Liver (tissue), 9 donors: Measurements from ENCODE around the gene NUDT8. TPM values are rescaled to one million over a fixed set of nuclear protein-coding genes. Genes with fewer than 3 reads are reported as not detected.

Experiments used
- DNase-seq: peaks from one replicate; pipeline ENCODE4 v3.0.0-alpha.2; 2017; ENCODE audit warnings: low spot score
- H3K27ac ChIP-seq, 2 donors: one replicate each; pipeline ENCODE4 v1.7.0; 2013; ENCODE audit warnings: inconsistent platforms in 2 of 2, low read length in 2 of 2, control low read depth in 1 of 2, low read depth in 1 of 2, mild to moderate bottlenecking in 1 of 2
- H3K27me3 ChIP-seq, 4 donors: one replicate each; pipeline versions ENCODE4 v1.6.1 to v1.7.0; 2013; ENCODE audit warnings: low read length in 3 of 4, inconsistent platforms in 1 of 4, mild to moderate bottlenecking in 1 of 4, moderate library complexity in 1 of 4; ENCODE audit not compliant: control insufficient read depth in 4 of 4, insufficient read depth in 4 of 4
- H3K36me3 ChIP-seq, 4 donors: one replicate each; pipeline versions ENCODE4 v1.6.1 to v1.7.0; 2013; ENCODE audit warnings: low read length in 3 of 4, mild to moderate bottlenecking in 3 of 4, low read depth in 1 of 4, moderate library complexity in 1 of 4; ENCODE audit not compliant: control insufficient read depth in 4 of 4, insufficient read depth in 3 of 4
- H3K4me1 ChIP-seq, 4 donors: one replicate each; pipeline versions ENCODE4 v1.6.1 to v1.7.0; 2013; ENCODE audit warnings: low read length in 3 of 4, mild to moderate bottlenecking in 3 of 4, moderate library complexity in 1 of 4; ENCODE audit not compliant: control insufficient read depth in 4 of 4, insufficient read depth in 4 of 4
- H3K4me3 ChIP-seq, 3 donors: one replicate each; pipeline versions ENCODE4 v1.6.1 to v1.7.0; 2013; ENCODE audit warnings: low read length in 3 of 3, control low read depth in 1 of 3, low read depth in 1 of 3, mild to moderate bottlenecking in 1 of 3
- H3K9ac ChIP-seq, 2 donors: one replicate each; pipeline ENCODE4 v1.7.0; 2013; ENCODE audit warnings: low read length in 2 of 2, mild to moderate bottlenecking in 2 of 2, moderate library complexity in 2 of 2, control low read depth in 1 of 2, low read depth in 1 of 2
- H3K9me3 ChIP-seq, 4 donors: one replicate each; pipeline versions ENCODE4 v1.6.1 to v1.7.0; 2013; ENCODE audit warnings: low read length in 3 of 4; ENCODE audit not compliant: control insufficient read depth in 4 of 4
- ATF3 ChIP-seq: IDR thresholded peaks from 2 replicates; pipeline ENCODE4 v1.6.1; 2016; ENCODE audit warnings: antibody characterized with exemption
- CTCF ChIP-seq: fragments of 150-350 bp; IDR thresholded peaks from 2 replicates; pipeline ENCODE4 v1.5.1; 2017; ENCODE audit warnings: improper control_type of control experiment, low read depth, low read length; ENCODE audit not compliant: missing input control
- EGR1 ChIP-seq, 2 donors: IDR thresholded peaks; 2 replicates each; pipeline ENCODE4 v1.6.1; 2016 to 2018; ENCODE audit warnings: antibody characterized with exemption in 2 of 2, low read depth in 2 of 2
- FOXA1 ChIP-seq: IDR thresholded peaks from 2 replicates; pipeline ENCODE4 v1.6.1; 2016; ENCODE audit warnings: antibody characterized with exemption
- FOXA2 ChIP-seq: IDR thresholded peaks from 2 replicates; pipeline ENCODE4 v1.6.1; 2016; ENCODE audit warnings: antibody characterized with exemption
- JUND ChIP-seq, 2 donors: IDR thresholded peaks; 2 replicates each; pipeline ENCODE4 v1.6.1; 2016; ENCODE audit warnings: antibody characterized with exemption in 2 of 2
- MAX ChIP-seq: IDR thresholded peaks from 2 replicates; pipeline ENCODE4 v1.6.1; 2016; ENCODE audit warnings: antibody characterized with exemption
- RAD21 ChIP-seq, 2 donors: IDR thresholded peaks; 2 replicates each; pipeline ENCODE4 v1.6.1; 2016; ENCODE audit warnings: antibody characterized with exemption in 2 of 2, mild to moderate bottlenecking in 2 of 2
- REST ChIP-seq: IDR thresholded peaks from 2 replicates; pipeline ENCODE4 v1.6.1; 2016; ENCODE audit warnings: antibody characterized with exemption, mild to moderate bottlenecking
- SP1 ChIP-seq: IDR thresholded peaks from 2 replicates; pipeline ENCODE4 v1.6.1; 2018; ENCODE audit warnings: antibody characterized with exemption, mild to moderate bottlenecking
- TAF1 ChIP-seq: conservative IDR thresholded peaks from 2 replicates; pipeline ENCODE4 v1.6.1; 2016; ENCODE audit warnings: antibody characterized with exemption, mild to moderate bottlenecking
- YY1 ChIP-seq: IDR thresholded peaks from 2 replicates; pipeline ENCODE4 v1.6.1; 2016; ENCODE audit warnings: antibody characterized with exemption, mild to moderate bottlenecking
- ZBTB33 ChIP-seq: IDR thresholded peaks from 2 replicates; pipeline ENCODE4 v1.6.1; 2016; ENCODE audit warnings: antibody characterized with exemption
- WGBS: extraction: QIAGEN DNeasy Blood & Tissue Kit; methylation state at CpG from one replicate; pipeline ENCODE4 v1.1.7; 2013; 5-methylcytosine and 5-hydroxymethylcytosine counted together
- polyA plus RNA-seq, 2 donors: library from polyadenylated mRNA; stranded (reverse) in 1 of 2; unstranded in 1 of 2; fragments of 200-250 nt in 1 of 2; fragments of >200 nt in 1 of 2; fragmentation: Nextera tagmentation in 1 of 2; extraction: Ambion mirVana in 1 of 2; gene quantifications; one replicate each; pipeline versions ENCODE4 v1.2.1 to v1.2.3, GENCODE V29; 2013 to 2015
- total RNA-seq, 2 donors: library from RNA; depleted of rRNA; stranded (reverse); fragments of >200 nt; gene quantifications; one replicate each; pipeline ENCODE4 v1.2.3, GENCODE V29; 2014
- donor health status: healthy.
- donor health status: healthy.
- donor health status: healthy.
- donor health status: healthy.
- donor health status: healthy.

The NUDT8 gene
- total and polyA plus RNA-seq, 4 donors, result 19.5 to 66.9 (median 24.4) TPM

GRCh38 chr11:67647471-67647870, 17.7 kb upstream of the NUDT8 start (continued):
- TF ChIP-seq MAX, result no peak

- Histone ChIP-seq H3K4me1 (peaks cover 2 to 20% (median 11%) of the 10 kb centered on the region in 4 donors), H3K27ac (no peak overlapping the region), H3K9me3 (no peaks in the 10 kb centered on the region), H3K4me3 (no peak overlapping the region), H3K36me3 (peaks cover 0 to 6% (median 0%) of the 10 kb centered on the region in 4 donors), H3K27me3 (no peaks in the 10 kb centered on the region), H3K9ac (no peak overlapping the region)
- no peak for DNase-seq
- 77% methylated on average over 24 of the region's 24 CpGs for WGBS
- TF ChIP-seq SP1, result no peak
- TF ChIP-seq REST, result no peak
- TF ChIP-seq YY1, result no peak
- no peak for TF ChIP-seq JUND (IDR thresholded peaks at IDR 0.05)
- no peak for TF ChIP-seq TAF1
- TF ChIP-seq FOXA2, result no peak
- no peak for TF ChIP-seq ATF3
- no peak for TF ChIP-seq EGR1 (IDR thresholded peaks at IDR 0.05; ENCODE audit: low read depth in 2 of 2)
These were observed 17.0 kb upstream of the NUDT8 start for GRCh38 chr11:67646535-67647336.

GRCh38 chr11:67645521-67646461, 16.1 kb upstream of the NUDT8 start:
- 86% methylated on average over 24 of the region's 24 CpGs for WGBS
- no peaks in the 10 kb centered on the region for H3K27me3 ChIP-seq
- no peak overlapping the region for H3K27ac ChIP-seq
- H3K4me1 ChIP-seq, result peaks cover 2 to 20% (median 11%) of the 10 kb centered on the region in 4 donors
- TF ChIP-seq FOXA2 (no peak), RAD21 (IDR thresholded peaks at IDR 0.05) (no peak), CTCF (no peak), EGR1 (IDR thresholded peaks at IDR 0.05; ENCODE audit: low read depth in 2 of 2) (no peak), FOXA1 (no peak), REST (no peak), ZBTB33 (no peak), SP1 (no peak)
- H3K36me3 ChIP-seq, result peaks cover 0 to 6% (median 0%) of the 10 kb centered on the region in 4 donors
- no peak for DNase-seq
- no peak overlapping the region for H3K9ac ChIP-seq
- H3K9me3 ChIP-seq, result no peaks in the 10 kb centered on the region
- no peak overlapping the region for H3K4me3 ChIP-seq
